Globus pallidus (tissue), 1 donor: ENCODE measurements around the gene CRYBG3.
A peak's percentile ranks its signal among the peaks of the same experiment; 100 is the strongest.

Experiments
- DNase-seq: peaks from one replicate; pipeline ENCODE4 v3.0.0-alpha.2; 2015; ENCODE audit warnings: low spot score

Gene CRYBG3

GRCh38 chr3:97971679-97972567, 150.1 kb downstream of the CRYBG3 start, which contains the start of gene RIOX2:
Gene RIOX2, minus strand, starts transcription at chr3:97972431. Its CDS starts 4,838 bp downstream, at chr3:97967593.
- DNase-seq, result peak; percentile 71

DNA sequence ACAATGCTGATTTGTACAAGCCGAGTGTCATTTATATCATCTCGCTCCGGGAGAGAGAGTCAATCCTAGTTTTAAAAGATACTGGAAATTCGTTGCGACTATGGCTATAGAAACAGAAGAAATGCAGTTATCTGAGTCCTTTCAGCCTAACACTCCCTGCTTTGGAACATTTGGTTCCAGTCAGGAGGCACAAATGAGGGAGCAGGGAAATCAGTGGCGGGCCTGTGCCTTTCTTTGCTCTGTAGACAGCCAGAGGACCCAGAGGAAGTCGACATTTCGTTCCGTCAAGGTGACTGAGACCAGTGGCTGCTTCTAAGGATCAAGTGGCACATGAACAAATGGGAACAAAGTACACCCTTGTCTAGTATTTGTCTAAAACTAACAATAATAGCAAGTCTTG, 151.2 kb downstream of the CRYBG3 start:
- DNase-seq, result no peak

DNA sequence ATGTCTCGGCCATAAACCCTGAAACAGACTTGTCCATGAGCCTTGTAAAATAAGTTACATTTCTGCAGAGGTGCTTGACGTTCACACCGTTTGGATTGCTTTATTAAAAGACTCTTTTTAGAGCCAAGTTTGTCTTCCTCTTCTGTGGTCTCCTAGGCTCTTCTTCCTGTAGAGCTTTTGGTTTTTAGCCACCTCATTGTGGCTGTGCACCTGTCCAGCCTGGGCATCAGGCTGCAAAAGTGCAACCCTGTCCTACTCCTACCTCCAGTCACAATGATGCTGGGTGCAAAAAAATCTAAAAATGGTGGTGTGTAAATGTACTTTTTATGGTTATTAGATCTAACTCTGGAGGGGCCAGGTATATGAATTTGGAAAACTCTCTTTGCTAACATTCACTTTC, 153.2 kb downstream of the CRYBG3 start:
- no peak for DNase-seq

GRCh38 chr3:97975466-97975865, 153.7 kb downstream of the CRYBG3 start:
- no peak for DNase-seq

DNA sequence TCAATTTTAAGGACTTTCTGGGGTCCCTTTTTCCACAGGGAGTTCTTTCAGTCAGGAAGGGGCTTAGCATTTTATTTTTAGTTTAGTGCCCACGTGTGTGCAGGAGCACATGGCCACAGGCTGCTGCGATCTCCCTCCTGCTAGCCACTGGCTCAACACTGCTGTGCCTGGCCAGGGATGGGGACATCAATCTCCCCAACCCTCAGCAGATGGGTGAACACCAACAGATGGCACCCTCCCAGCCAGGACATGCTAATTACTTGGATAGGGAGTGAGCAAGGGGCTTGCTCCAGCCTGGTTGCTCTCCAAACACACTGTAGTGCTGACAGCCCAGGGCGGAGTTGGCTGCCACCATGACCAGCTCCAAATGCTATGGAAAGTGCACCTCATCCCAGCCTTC, 157.8 kb downstream of the CRYBG3 start:
- no peak for DNase-seq

DNA sequence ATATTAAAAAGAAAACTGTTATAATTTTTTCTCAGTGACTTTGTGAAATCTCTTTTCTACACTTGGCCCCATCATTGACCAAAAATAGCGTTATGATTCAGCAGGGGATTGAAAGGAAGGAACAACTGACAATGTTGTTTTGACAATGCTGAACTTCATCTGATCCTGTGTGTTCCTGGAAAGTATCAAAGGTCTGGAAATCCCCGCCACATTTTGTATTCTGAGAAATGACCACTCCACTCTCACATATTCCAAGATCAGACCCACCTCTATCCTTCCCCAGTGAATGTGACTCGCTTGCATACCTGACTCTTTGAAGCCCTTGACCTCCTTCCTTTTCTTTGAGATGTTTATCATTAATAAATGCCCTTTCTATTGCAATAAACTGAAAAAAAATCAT, 160.1 kb downstream of the CRYBG3 start:
- DNase-seq, result no peak

DNA sequence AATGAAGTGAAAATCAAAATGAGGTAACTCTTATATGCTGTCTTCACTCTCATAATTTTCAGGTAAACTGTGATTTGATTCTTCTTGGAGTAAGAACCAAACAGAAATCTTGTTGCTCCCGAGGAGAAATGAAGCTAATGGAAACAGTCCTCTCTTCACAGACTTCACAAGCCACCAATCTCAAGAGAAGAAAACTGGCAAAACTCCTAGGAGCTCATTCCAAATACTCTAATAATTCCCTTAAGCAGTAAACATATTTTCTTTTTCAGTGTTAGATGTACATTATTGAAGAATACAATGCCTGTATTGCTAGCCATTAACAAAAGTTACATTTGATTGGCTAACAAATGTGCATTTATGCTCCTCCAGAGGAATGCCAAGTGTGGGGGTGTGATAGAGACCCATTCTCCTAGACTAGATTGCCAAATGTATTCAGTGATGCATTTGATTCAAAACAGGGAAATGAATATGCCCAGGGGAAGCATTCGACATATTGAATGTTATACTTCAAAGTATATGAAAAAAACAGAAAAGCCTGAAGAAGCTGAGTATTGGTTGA, 162.2 kb downstream of the CRYBG3 start:
- DNase-seq, result peak; percentile 40

DNA sequence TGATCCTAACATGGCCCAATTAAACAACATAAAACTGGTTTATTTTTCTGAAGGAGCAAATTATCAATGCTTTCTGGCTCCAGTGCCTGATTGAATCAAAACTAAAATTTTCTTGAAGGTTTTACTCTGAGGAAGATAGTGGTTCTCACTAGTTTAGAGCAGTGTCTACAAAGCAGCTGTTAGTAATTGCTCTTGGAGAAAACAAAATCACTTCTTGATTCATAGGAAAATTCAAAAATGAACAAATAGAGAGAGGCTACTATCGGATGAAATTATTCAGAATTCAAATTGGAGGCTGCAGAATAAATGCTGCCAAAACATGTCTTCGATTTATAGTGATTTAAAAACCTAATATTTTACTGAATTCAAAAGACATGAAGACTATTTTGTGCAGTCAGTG, 165.5 kb downstream of the CRYBG3 start:
- no peak for DNase-seq

- no peak for DNase-seq
Measured at GRCh38 chr3:97988784-97989568, 167.2 kb downstream of the CRYBG3 start.

DNA sequence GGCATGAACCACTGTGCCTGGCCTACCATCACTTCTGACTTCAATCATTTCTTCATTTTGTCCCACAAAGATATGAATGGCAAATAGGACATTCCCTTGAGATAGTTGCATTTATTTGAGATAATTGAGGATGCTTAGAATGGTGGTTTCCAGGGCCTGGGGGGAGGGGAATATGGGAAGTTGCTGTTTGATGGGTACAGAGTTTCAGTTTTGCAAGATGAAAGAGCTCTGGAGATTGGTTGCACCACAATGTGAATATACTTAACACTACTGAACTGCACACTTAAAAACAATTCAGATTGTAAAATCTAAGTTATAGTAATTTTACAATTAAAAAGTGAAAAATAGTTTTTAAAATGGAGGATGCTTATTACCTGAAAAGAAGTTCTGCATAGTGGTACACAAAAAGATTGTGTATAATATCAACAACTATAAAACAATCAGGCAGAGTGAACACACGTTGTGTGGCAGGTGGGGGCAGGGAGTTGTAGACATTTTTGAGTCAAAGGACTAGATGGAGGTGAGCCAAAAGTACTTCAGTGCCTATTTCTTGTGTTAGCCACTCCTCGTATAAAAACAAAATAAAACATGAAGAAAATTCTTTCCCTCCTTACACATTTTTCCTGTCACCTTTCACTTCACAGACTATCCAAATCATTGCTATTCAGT, 168.9 kb downstream of the CRYBG3 start:
- no peak for DNase-seq

GRCh38 chr3:97991293-97991682, 169.5 kb downstream of the CRYBG3 start:
- DNase-seq, result no peak

- DNase-seq, result no peak
Measured at GRCh38 chr3:97992547-97993173, 170.8 kb downstream of the CRYBG3 start.

DNA sequence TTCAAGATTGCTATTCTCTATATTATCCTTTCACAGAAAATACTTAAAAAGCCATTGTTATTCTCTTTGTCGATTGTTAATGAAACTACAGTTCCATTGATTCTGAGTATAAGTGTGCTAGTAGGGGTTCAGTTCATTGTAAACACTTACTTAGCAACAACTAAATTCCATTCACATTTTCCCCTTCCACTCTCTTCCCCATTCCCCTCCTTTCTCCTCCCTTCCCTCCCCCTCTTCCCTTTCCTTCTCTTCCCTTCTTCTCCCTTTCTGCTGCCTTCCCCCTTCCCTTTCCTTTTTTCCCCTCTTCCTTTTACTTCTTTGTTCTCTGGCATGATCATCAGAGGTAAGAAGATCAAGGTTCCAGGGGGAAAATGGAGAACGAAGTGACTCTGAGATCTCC, 171.7 kb downstream of the CRYBG3 start:
- DNase-seq, result no peak

- no peak for DNase-seq
Measured at GRCh38 chr3:97994328-97994945, 172.6 kb downstream of the CRYBG3 start.
